ENCODE measurements around the gene BTBD19.
"Not testable (repeated sequence)": the region's sequence is repeated elsewhere in the genome, so short reads cannot be mapped to it uniquely, and the experiment has no call there.

BTBD19 gene

DNA sequence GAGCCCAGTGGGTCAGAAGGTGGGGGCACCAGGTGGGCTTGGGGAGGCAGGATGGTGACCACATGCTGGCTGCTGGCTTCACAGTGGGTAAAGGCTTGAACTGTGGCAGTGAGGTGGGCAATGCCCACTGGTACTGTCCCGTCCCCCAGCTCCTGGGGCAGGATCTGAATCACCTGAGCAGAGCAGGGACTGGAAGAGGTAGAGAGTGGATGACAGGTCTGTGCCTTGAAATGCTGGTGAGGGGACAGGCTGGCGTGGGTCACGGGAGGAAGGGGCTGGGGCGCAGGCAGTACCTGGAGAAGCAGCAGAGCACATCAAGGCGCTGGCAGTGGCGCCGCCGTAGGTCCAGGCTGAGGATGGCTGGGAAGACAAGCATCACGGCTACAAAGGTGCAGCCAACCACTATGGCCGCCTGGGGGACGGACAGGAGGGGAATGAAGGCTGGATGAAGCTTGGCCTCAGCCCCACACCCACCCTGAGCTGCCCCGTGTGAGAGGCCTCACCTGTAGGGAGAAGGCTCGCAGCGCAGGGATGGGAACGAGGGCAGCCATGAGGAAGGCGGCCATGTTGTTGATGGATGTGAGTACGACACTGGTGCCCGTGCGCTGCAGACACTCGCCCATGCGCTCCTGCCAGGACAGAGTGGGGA lies 19.8 kb downstream of the BTBD19 start:
- DNase-seq = no peak
- ATAC-seq = no peak

DNA sequence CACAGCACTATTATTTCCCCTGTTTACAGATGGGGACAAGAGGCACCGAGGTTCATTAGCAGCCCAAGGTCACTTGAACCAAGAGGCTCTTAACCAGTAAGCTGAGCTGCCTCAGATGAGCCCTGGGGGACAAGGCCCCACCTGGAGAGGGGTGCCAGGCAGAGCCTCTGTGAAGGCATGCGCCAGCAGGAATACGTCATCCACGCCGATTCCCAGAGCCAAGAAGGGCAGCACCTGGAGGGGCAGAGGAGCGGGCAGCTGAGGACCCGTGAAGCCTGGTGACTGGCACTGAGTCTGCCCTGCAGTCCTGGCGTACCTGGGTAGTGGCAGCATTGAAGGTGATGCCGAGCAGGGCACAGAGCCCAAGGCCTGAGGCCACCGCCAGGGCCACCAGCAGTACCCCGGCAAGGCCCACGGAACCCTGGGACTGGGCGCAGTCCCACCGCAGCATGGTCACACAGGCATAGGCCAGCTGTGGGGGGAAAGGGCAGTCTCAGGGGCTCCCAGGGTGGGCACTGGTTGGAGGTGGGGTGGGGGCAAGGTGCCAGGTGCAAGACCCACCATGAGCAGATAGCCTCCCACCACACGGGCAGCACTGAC lies 20.6 kb downstream of the BTBD19 start:
- no peak for DNase-seq

DNA sequence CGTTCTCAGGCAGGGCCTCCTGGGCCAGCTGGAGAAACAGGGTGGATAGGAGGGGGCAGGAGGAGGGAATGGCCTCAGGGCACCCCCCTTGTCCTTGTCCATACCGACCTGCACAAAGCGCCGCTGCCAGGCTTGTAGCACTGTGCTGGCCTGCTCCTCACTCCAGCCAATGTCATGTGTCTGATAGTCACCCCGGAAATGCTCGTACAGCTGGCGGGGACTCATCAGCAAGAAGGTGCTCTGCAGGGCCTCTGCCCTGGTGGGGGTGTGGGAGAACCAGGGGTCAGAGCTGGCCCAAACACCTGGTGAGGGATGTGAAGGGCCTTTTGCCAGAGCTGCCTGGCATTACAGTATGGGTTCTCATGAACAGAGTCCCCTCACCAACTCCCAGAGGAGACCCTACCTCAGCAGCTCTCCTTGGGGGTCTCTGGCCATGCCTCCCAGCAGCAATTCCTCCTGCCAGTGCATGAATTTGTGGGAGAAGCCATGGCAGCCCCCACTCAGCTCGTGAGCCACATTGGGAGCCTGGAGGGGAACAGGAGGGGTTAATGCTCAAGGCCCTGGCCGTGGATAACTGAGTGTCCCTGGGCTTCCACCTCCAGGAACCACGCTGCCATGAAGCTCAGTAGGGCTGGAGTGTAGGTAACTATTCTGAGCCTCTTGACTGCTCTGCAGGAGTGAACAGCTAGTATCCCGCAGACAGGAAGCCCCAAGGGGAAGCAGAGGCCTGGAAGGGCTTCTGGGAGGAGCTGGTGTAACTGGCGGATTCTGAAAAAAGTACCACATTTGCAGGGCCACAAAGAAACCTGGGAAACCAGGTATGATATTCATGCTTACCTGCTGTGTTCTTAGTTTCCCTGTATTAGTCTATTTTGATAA lies 21.4 kb downstream of the BTBD19 start:
- ATAC-seq = no peak
- DNase-seq = no peak

More for the DNA sequence above, 20.6 kb downstream of the BTBD19 start:
- ATAC-seq = no peak

DNA sequence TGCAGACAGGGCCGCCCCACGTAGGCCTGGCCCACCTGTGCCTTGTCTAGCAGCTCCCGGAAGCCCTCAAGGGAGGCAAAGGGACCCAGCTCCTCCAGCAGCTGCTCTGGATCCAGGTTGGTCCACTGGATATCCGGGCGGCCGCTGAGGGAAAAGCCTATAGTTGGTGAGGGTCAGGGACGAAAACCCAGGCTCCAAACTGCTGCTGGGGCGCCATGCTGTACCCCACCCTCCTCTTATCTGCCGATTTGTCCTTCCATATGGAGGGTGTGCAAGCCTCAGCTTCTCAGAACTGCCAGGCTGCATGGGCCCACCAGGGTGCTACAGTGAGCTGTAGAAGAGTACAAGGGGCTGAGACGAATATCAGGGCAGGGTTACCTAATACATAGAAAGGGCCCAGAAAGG lies 22.6 kb downstream of the BTBD19 start:
- ATAC-seq (no peak), DNase-seq (no peak)

DNA sequence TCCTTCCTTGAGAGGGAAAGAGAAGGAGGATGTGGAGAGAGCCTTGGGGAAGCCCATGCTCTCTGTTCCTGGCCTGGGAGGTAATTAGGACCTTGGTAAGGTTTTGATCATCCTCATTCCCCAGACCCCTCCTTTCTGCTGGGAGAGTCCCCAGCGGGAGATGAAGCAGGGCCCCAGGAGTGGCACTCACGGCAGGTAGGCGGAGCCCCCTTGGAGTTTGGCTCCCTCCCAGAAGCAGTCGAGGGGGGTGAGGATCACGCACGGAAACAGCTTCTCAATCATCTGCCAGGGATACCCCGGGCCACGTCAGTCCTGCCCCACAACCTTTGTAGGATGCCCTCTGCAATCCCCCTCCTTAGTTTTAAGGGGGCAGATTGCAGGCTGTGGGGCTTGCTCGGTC lies 23.2 kb downstream of the BTBD19 start:
- ATAC-seq = no peak
- no peak for DNase-seq

DNA sequence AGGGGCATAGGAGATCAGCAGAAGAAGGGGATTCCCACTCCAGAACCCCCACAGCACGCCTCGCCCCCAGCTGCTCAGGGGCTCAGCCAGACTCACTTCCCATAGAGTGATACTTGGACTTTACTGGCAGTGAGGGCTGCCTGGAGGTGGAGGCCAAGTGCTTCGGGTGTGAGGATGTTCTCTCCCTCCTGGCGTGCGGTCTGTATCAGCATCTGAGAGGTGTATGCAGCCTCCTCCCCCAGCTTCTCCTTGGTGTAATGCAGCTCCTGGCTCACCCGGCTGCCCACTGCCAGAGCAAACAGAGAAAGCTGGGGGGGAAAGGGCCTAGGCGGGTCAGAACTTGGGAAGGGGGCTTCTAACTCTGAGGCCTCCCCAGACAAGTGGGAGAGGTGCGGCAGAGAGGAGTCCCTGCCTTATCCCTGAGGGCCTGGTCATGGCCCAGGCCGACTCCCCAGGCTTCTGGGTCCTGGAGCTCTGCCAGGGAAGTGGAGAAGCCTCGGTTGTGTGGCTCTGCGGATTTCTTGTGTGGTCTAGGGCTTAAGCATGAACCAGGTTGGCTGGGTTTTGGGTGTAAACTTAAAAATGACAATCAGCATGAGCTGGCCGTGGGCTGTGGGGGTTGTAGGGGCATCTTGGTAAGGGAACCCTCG lies 23.9 kb downstream of the BTBD19 start:
- DNase-seq (no peak), ATAC-seq (no peak)

DNA sequence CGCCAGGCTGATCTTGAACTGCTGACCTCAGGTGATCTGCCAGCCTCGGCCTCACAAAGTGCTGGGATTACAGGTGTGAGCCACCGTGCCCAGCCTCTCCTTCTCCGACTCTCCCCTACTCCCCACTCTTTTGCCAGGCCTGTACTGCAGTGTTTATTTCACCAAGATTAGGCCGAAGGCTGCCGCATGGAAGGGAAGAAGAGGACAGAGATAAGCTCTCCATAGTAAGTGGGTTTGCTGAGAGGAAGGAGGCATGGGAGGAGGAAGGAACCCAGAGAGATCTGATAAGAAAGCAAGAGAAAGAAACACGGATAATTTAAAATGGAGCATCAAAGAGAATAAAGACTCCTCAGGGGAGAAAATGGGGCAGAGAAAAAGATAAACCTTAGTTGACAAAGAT lies 26.0 kb downstream of the BTBD19 start:
- ATAC-seq (no peak), DNase-seq (no peak)

DNA sequence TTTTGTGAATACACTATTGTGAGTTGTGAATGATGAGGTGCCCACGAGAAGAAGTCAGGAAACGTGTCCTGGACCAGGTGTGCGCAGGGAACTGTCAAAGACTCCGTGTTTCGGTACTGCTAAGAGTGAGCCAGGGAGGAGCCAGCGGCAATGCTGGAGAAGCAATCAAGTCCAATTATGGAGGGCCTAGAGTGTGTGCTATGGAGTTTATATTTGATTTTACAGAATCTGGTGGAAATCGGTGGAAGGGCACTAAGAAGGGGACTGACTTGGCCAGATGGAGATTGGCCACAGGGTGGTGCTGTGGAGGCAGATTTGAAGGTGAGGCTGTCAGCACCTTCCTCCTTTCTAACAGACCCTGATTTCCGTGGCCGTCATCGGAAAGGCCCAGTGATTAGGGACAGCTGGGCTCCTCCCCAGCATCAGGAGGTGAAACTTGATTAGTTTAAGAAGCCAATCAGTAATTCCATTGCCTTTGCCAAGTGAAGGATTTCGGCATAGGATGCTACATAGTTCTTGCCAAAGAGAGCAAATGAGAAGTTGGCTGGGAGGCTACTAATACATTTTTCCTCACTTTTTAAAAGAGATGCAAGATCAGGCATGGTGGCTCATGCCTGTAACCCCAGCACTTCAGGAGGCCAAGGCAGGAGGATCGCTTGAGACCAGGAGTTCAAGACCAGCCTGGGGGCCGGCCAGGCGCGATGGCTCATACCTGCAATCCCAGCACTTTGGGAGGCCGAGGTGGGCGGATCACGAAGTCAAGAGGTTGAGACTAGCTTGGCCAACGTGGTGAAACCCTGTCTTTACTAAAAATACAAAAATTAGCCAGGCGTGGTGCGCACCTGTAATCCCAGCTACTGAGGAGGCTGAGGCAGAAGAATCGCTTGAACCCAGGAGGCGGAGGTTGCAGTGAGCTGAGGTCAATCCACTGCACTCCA lies 27.7 kb downstream of the BTBD19 start:
- DNase-seq (peak; percentile 95), ATAC-seq (peak; percentile 93)

DNA sequence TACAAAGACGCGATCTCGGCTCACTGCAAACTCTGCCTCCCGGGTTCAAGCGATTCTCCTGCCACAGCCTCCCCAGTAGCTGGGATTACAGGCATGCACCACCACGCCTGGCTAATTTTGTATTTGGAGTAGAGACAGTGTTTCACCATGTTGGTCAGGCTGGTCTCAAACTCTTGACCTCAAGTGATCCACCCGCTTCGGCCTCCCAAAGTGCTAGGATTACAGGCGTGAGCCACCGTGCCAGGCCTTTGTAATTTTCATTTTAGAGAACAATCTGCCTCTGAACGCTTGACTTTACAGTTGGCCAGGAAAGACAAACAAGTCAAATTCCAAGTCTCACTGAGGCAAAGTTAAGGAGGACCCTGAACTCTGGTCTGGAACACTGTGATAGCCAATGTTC lies 30.0 kb downstream of the BTBD19 start:
- not testable (repeated sequence) for ATAC-seq, DNase-seq

DNA sequence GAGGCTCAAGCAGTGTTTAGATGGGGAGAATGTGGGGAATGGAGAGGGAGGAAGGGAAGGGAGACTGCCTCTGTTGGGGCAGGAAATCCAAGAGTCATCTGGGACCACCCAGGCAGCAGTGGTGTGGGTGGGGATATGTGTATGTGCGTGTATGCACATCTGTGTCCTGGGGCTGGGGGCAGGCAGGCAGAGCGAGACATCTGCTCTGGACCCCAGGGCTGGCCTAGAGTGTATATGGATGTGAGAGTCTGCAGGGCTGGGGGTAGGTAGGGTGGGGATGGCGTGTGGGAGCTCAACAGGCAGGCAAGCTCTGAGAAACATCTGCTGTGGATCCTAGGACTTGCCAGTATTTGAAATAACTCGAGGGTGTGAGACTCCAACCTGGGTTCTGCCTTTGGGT lies 31.3 kb downstream of the BTBD19 start:
- no peak for DNase-seq
- no peak for ATAC-seq

DNA sequence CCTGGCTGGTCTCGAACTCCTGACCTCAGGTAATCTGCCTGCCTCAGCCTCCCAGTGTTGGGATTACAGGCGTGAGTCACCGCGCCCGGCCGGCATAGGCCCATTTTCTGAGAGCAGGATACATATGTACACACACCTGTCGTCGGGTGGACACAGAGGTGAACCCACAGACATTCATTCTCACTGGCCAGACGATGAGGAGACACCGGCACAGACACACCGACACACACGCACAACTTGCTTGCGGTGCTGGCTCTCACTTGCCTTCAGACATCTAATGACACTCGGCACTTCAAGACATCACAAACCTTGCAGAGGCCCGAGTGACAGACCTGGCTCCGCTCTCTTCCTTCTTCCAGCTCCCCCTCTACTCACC lies 34.2 kb downstream of the BTBD19 start:
- no peak for ATAC-seq
- DNase-seq = no peak

DNA sequence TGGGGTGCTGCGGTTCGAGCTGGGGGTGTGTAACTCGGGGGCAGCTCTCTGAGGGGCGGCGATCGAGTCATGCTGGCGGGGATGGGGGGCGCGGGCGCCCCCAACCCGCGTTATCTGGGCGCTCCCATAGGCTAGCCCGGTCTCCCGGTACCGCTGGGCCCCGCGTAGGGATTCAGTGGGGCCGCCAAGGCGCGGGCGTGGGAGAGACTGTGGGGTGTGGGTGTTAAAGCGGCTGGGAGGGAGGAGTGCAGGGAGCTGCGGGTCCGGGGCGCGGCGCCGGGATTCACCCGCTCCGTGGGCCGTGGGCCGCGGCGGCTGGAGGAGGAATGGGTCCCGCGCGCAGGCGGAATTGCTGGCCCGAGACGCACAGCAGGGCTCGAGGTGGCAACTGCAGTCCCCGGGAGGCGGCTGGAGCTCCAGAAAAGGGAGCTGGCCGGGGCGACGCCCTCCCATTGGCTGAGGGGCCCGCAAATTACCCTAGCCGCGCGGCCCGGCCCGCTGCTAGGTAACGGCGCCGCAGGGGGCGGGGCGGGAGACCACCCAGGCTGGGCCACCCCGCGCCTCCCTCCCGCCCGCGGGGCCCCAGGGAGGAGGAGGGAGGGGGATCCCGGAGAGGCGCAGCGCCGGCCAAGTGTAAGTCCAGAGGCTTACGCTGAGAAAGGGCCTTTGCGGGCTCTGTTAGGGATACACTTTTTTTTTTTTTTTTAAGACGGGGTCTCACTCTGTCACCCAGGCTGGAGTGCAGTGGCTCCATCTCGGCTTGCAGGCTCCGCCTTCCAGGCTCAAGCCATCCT lies 34.7 kb downstream of the BTBD19 start, which contains the start of gene PTCH2:
Gene PTCH2 (minus strand): TSS at position 392 of the 794 bp plus-strand sequence. CDS start 321 bp downstream, at position 71.
- ATAC-seq = peak; percentile 76
- peak; percentile 56 for DNase-seq

DNA sequence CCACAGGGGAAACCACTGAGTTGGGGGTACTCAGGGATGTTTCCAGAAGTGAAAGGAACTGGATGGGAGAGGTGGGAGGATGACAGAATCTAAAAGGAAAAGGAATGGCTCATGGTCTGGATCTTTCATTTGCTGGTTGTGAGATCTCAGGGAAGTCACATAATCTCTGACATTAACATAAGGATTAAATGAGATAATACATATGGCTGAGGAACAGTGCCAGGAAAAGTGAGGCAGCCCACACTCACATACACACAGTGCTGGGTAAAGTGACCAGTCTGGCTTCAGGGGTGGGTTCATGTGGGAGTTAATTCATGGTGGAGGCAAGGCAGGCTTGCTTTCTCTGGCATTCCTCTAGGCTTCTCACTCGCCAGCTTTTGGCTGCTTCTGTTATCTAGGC lies 38.7 kb downstream of the BTBD19 start:
- DNase-seq (no peak), ATAC-seq (no peak)

DNA sequence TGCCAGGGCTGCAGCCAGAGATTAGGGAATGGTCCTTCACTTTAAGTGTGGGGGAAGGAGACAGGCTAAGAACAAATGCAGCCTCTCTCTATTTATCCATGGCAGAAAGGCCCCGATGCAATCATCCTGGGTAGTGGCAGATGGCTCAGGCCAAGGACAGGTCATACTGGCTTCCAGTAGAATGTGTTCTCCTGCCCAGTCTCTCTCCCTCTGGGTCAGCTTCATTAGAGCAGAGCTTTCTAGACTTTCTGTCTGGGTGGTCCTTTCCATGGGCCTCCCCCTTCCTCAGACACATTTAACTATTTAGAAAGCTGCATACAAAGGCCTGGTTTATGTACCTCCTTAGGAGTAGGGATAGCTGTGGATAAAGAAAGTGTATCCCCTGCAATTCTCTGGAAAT lies 39.5 kb downstream of the BTBD19 start:
- ATAC-seq (no peak), DNase-seq (no peak)

DNA sequence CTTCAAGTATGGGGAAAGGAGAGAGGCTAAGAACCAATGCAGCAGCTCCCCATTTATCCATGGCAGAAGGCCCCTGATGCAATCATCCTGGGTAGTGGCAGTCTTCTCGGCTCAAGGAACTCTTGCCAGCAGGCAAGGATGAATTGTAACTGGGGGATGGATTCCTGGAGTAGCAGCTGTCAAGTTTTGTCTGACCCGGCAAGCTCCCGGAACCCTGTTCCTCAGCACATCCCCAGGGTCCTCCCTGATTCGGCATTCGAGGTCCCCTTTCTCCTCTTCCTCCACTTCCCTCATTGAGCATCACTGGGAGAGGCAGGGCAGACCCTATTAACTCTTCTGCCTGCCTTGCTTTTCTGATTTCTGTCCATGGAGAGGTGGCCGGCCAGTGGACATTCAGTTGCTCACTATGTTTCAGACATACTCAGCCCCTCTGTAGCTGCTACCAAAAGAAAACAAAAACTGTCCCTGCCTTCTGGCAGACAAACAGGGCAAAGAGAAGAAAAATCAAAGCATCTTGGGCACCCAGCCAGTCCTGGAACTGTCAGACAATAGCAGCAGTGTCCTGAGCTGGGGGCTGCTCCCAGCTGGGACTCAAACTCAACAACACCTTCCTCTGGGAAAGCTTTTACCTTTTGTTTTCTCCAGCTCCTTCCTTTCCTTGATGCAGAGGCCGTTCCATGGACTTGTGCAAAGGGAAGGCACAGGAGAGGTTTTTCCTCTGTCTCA lies 40.3 kb downstream of the BTBD19 start:
- DNase-seq = no peak
- ATAC-seq = no peak

DNA sequence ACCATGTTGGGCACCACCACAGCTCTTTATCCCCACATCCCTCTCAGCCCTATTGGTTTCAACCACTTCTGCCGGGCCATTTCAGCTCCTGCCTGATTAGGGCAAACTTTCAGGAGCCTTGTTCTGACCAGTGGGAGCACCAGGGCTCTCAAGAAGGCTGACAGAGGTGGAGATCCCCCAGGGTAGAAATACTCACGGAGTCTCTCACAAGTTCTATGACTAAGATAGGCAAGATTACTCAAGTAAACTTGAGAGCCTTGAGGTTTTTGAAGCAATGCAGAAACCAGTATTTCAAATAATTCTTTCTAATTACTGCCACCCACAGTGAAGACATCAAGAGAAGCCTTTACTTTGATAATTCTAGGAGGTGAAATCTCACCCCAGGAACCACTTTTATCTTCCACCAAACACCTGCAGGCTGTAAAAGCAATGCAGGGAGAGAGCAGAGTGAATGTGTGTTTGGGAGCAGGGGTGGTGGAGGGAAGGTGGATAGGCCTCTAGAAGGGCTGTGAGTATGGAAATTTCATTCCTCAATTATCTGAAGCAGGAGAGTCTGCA lies 41.3 kb downstream of the BTBD19 start:
- ATAC-seq (peak; percentile 60), DNase-seq (no peak)

DNA sequence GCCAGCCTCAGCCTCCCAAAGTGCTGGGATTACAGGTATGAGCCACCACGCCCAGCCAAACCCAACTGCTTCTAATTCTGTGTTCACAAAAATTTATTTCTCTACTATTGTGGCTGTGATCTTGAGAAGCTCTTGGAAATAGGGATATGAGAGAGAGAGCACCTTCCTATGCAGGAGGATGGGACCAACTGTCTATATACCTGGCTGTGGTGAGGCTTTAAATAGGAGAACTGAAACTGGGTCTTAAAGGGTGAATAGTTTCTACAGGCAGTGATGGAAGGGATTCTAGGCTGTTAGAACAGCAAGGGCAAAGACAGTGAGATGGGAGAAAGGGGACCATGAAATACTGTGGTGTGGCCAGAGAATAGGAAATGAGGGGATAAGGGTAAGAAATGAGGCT lies 43.0 kb downstream of the BTBD19 start:
- no peak for ATAC-seq
- no peak for DNase-seq

DNA sequence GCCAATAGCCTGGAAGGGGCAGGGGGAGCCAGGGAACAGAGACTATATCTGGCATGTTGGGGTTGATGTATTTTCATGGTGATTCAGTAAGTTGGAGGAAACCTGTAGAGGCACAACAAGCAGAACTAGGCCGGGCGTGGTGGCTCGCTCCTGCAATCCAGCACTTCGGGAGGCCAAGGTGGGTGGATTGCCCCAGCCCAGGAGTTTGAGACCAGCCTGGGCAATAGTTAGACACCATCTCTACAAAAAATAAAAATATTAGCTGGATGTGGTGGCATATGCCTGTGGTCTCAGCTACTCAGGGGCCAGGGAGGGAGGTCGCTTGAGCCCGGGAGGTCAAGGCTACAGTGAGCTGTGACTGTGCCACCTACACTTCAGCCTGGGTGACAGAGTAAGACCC lies 44.9 kb downstream of the BTBD19 start:
- no peak for DNase-seq
- ATAC-seq = no peak

DNA sequence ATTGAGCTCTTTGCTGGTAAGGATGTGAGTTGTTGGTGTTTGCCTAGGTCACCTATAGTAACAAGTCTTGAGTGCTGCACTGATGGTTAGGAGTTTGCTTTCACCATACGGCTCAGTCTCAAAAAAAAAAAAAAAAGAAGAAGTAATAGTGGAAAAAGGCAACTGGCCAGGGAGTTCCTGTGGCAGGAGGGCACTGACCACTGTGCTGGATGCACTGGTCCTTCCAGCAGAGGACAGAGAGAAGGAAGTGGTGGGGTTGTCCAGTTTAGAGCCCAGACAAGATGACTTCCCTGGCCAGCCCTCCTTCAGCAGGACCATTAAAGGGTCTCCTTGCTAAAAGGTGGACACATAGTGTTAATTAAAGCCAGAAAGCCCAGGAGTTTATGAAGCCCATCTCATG lies 46.6 kb downstream of the BTBD19 start:
- ATAC-seq (no peak), DNase-seq (no peak)

DNA sequence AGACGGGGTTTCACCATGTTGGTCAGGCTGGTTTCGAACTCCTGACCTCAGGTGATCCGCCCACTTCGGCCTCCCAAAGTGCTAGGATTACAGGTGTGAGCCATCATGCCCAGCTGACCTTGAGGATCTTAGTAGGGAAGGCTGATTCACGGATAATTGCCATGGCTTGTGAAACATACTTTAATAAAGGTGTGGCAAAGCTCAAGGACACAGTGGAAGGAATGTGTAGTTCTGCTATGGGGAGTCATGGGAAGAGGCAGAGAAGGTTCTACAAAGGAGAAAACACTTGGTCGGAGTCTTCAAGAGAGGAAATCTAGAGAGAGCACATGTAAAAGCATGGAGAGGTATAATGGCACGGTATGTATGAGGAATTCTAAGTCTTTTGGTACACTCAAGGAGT lies 47.4 kb downstream of the BTBD19 start:
- no peak for ATAC-seq
- DNase-seq = no peak

Measured in stimulated activated naive CD8-positive, alpha-beta T cell treated with anti-CD3 and anti-CD28 coated beads, Interleukin-15, Interleukin-2, amounts not matched to agents 100 U/mL and 50 U/mL, for 24 hours (primary cell).